Lower leg skin (tissue), 4 donors: Measurements from ENCODE around the gene COX19. TPM values are rescaled to one million over a fixed set of nuclear protein-coding genes. Genes with fewer than 3 reads are reported as not detected.

Source experiments
- DNase-seq, 2 donors: peaks; one replicate each; pipeline ENCODE4 v3.0.0-alpha.2; 2019; ENCODE audit warnings: low spot score in 2 of 2
- H3K4me3 ChIP-seq: fragments of 200-600 bp; sonication (generic); 2 replicates; pipeline ENCODE4 v1.5.1; 2017; ENCODE audit warnings: mild to moderate bottlenecking, low read depth; ENCODE audit not compliant: poor library complexity, severe bottlenecking
- POLR2A ChIP-seq, 2 donors: fragments of 450-650 bp; IDR thresholded peaks; one replicate each; pipeline ENCODE4 v1.6.1; 2016 to 2017; ENCODE audit warnings: antibody characterized with exemption in 2 of 2, mild to moderate bottlenecking in 1 of 2, moderate library complexity in 1 of 2
- WGBS, 2 donors: methylation state at CpG; one replicate each; pipeline ENCODE4 v1.1.5; 2018; 5-methylcytosine and 5-hydroxymethylcytosine counted together
- intact Hi-C: fragments of 100-400 bp; cut with DNase I; formaldehyde crosslinking; loops from one replicate; pipeline ENCODE4 v1.15.0; 2023; ENCODE audit warnings: low total_unique reads
- total RNA-seq, 4 donors: library from RNA; depleted of rRNA; stranded (reverse); fragments of >200 nt; gene quantifications; one replicate each; pipeline ENCODE4 v1.1.0, GENCODE V29; 2016
- TF ChIP-seq, protein P1 (sequence below), 3 donors: fragments of 450-650 bp; IDR thresholded peaks; one replicate each; pipeline ENCODE4 v1.5.1; 2016; ENCODE audit warnings: antibody characterized with exemption in 3 of 3, mild to moderate bottlenecking in 3 of 3, moderate library complexity in 2 of 3

The COX19 gene
- total RNA-seq, 4 donors from 2014 or later: 13.0 to 25.1 (median 15.1) TPM

DNA sequence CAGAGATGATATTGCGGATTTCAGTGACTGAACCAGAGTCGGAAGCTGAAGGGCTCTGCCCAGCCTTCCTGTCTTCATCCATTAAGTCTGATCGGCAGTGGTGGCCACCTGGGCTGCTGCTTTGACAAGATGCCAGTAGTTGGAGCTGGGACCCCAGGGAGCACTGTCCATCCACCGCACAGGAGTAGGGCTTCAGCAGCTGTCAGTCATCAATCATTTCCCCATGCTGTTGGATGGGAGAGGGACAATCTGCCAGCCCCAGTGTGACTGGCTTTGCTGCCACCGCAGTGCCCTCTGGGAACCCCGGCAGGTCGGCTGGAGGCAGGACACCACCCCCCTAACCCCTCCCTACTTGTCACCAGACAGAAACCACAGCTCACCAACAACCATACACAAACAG is 46.0 kb upstream of the COX19 start:
- H3K4me3 ChIP-seq: no peak overlapping the region
- DNase-seq: no peak
- 90 to 95% methylated on average over 4 to 7 of the region's 7 CpGs for WGBS, 2 donors
- intact Hi-C loops: no loop called here
- no peak for TF ChIP-seq POLR2A (IDR thresholded peaks at IDR 0.05)
- TF ChIP-seq, protein P1, sequence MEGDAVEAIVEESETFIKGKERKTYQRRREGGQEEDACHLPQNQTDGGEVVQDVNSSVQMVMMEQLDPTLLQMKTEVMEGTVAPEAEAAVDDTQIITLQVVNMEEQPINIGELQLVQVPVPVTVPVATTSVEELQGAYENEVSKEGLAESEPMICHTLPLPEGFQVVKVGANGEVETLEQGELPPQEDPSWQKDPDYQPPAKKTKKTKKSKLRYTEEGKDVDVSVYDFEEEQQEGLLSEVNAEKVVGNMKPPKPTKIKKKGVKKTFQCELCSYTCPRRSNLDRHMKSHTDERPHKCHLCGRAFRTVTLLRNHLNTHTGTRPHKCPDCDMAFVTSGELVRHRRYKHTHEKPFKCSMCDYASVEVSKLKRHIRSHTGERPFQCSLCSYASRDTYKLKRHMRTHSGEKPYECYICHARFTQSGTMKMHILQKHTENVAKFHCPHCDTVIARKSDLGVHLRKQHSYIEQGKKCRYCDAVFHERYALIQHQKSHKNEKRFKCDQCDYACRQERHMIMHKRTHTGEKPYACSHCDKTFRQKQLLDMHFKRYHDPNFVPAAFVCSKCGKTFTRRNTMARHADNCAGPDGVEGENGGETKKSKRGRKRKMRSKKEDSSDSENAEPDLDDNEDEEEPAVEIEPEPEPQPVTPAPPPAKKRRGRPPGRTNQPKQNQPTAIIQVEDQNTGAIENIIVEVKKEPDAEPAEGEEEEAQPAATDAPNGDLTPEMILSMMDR (IDR thresholded peaks at IDR 0.05): no peak

DNA sequence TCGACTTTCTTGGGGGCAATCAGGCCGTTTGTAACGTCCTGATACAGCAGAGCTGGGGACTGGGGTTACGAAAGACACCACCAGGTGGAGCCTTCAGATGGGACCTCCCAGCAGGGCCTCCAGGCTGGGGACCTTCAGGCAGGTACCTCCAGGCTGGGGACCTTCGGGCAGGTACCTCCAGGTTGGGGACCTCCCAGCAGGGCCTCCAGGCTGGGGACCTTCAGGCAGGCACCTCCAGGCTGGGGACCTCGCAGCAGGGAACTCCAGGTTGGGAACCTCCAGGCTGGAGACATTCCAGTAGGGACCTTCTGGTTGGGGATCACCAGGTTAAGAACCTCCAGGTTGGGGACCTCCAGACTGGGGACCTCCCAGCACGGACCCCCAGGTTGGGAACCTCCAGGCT is 45.5 kb upstream of the COX19 start:
- 84 to 92% methylated on average over 5 to 6 of the region's 7 CpGs for WGBS, 2 donors
- intact Hi-C loops: no loop called here
- DNase-seq: no peak
- H3K4me3 ChIP-seq: no peak overlapping the region
- TF ChIP-seq, protein P1 (IDR thresholded peaks at IDR 0.05): no peak
- no peak for TF ChIP-seq POLR2A (IDR thresholded peaks at IDR 0.05)

DNA sequence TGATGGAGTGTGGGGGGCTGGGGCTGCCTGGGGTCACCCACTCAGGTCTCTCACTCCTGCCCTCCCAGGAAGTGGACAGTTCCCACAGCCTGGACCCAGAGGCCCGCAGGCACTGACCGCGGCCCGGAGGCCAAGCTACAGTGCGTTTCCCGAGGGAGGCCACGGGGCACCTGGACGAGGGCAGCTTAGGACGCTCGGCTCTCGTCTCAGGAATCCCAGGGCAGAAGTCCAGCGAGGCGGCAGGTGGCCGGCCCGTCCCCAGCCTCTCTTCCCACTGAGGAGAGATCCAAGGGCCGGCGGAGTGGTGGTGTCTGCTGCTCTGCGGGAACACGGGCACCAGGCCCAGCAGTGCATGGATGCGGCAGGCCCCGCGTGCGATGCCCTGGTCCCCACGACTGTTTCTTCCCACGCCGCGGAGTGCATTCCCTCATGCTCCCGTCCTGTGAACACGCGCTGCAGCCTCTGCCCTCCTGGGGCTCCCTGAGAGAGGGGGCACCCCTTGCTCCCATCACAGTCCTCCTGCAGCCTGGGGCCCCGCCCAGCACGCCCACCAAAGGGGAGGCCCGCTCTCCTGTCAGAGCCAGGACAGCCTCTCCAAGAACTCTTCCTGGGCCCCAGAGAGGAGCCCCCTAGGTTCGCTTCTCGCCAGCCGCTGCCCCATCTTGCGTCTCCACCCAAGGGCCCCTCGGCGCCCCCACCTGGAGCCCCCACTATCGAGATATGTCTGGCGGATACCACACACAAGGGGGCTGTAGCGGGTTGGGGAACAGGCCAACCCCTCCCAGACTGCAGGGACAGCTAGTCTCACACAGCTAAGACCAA is 44.7 kb upstream of the COX19 start:
- DNase-seq: no peak
- intact Hi-C loops: no loop called here
- no peak overlapping the region for H3K4me3 ChIP-seq
- 96% methylated on average over 41 to 42 of the region's 42 CpGs for WGBS, 2 donors
- TF ChIP-seq, protein P1 (IDR thresholded peaks at IDR 0.05): no peak
- no peak for TF ChIP-seq POLR2A (IDR thresholded peaks at IDR 0.05)

DNA sequence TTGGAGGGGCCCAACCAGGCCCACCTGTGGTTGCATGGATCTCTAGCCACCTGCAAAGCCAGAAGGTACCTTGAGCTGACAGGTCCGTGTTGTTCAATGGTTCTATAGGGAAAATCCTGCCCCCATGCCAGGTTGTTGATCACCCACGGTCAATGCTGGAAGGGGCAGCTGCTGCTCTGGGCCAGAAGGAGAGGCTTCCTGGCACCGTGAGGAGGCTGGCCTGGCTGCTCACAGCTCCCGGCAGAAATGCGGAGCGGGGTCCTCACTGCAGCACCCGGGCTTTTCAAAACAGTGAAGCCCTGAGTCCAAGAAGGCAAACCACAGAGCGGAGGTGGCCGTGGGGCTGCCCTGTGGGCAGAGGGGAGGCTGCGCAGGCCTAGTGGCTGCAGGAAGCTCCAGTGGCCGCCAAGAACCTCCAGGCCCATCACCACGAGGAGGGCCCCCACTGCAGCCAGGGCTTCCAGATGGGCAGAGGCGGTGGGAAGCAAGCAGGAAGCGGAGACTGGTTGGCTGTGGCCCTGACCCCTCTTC is 44.0 kb upstream of the COX19 start:
- H3K4me3 ChIP-seq: no peak overlapping the region
- intact Hi-C loops: no loop called here
- TF ChIP-seq POLR2A (IDR thresholded peaks at IDR 0.05): no peak
- DNase-seq: no peak
- 85 to 88% methylated on average over 9 of the region's 14 CpGs for WGBS, 2 donors

DNA sequence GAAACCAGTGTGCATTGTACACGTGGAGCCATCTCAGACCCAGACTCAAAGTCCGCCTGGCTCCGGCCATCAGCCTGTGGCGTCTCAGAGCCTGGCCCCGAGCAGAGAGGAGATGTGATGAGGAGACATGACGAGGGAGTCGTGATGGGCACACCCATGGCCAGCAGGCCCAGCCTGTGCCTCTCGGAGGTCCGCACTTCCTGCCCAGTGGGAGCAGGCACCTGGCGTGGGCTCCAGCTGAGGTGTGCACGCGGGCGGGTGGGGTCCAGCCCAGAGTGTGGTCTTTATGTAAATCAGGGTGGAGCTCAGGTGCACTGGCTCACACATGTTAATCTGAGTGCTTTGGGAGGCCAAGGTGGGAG is 43.0 kb upstream of the COX19 start:
- 91% methylated on average over 13 of the region's 13 CpGs for WGBS, 2 donors
- no peak for DNase-seq
- TF ChIP-seq, protein P1 (IDR thresholded peaks at IDR 0.05): no peak
- no peak for TF ChIP-seq POLR2A (IDR thresholded peaks at IDR 0.05)
- H3K4me3 ChIP-seq: no peak overlapping the region
- intact Hi-C loops: no loop called here

DNA sequence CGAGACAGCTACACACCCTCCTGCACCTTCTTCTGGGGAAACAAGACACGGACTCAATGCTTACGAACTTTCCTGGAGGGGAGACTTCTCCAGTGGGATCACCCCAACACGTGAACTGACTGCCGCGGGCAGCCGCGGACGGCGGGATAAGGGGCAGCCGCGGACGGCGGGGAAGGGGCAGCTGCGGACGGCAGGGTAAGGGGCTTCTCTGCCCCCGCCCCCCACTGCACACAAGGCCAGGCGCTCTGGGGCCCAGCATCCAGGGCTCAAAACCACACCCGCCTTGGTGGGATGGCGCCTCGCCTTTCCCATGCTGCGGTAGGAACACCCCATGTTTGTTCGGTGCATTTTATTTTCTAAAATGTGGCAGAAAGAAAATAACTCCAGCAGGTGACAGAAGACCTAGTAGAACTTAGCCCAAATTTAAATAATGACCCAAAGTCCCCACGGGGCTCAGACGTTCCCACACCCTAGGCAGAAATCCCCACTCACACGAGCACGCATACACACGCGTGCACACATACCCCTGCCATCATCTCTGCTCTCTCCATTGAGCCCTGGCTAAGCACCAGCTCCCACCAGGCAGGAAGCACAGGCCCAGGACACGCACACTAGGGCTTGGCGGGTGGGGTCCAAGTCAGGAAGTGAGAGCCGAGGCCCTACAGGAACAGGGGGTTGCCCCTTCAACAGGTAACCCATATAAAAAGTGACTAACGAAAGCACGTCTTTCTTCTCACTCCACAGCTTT is 42.4 kb upstream of the COX19 start:
- no peak overlapping the region for H3K4me3 ChIP-seq
- no peak for TF ChIP-seq POLR2A (IDR thresholded peaks at IDR 0.05)
- TF ChIP-seq, protein P1 (IDR thresholded peaks at IDR 0.05): no peak
- intact Hi-C loops: no loop called here

More for the DNA sequence above, 42.4 kb upstream of the COX19 start:
- 94 to 95% methylated on average over 34 of the region's 34 CpGs for WGBS, 2 donors
- DNase-seq: no peak
